Stimulated activated CD4-positive, alpha-beta T cell treated with anti-CD3 and anti-CD28 coated beads, Interleukin-15, amount 100 ng/mL, for 24 hours (primary cell): ENCODE results near the gene ZNF264.
"Not testable (repeated sequence)": the region's sequence is repeated elsewhere in the genome, so short reads cannot be mapped to it uniquely, and the experiment has no call there.

Experiments
- DNase-seq: peaks from one replicate; pipeline ENCODE4 v3.0.0-alpha.2; 2020

ZNF264 gene

DNA sequence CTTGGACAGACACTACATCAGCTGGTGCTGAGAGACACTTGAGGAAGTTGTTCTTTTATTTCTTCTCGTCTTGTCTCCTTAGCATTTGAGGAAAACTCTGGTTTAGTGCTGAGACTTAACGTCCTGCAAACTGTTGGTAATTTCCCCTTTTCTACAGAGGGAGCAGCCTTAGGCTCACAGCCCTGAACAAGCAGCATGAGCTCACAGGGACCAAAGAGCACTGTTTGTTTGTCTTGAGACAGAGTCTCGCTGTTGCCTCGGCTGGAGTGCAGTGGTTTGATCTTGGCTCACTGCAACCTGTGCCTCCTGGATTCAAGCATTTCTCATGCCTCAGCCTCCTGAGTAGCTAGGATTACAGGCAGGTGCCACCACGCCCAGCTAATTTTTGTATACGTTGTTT lies 54.7 kb downstream of the ZNF264 start:
- DNase-seq = no peak

DNA sequence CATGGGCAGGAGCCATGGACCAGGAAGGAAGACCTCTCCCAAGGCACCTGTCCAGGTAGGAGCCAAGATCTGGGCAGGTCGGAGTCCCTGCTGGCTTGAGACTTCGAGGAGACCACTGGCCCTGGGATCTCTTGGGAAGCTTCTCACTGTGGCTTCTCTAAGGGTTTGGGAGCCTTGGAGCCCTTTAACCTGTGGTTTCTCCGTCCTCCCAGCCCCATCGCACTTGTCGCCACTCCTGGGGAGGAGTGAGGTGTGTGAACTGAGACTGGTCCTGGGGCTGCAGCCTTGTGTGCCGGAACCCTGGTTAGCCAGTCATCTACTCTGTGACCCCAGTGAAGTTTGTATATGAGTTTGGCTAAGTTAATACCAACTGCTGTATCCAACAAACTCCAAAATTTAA lies 57.3 kb downstream of the ZNF264 start:
- no peak for DNase-seq

DNA sequence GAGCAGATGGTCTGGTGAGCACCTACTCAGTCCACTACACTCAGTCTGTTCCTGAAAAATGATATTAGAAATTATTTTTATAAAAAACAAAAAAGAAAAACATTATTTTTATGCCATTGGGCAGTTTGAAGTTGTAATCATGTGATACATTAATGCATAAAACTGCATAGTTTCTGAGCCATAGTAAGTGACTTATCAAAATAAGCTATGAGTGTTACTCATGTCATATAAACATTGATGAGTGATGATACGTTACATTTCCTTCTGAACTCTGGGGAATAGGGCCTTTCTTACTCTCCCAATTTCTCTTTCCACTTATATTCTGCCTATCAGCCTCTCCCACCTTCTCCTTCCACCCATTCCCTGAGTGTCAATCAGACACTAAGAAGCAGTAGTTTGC lies 58.0 kb downstream of the ZNF264 start:
- DNase-seq = no peak

GRCh38 chr19:57253767-57254166 lies 62.5 kb downstream of the ZNF264 start:
- DNase-seq = not testable (repeated sequence)

DNA sequence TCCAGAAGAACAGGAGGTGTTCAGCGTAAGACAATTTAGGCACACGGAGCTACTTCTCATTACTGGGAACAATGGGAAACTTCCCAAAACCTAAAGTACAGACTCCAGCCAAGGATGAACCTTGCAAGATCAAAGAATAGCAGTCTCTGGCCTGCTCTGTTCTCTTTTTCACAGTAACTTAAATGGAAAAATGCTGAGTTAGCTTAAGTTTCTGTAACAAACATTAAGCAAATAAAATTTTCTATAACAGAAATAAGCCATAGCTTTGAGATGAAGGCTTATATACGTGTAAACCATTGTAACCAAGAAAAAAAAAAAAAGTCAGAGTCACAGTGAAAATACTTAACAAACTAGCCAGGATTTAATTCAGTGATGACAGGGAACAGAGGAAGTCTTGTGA lies 70.7 kb downstream of the ZNF264 start:
- DNase-seq = no peak

- DNase-seq = no peak
Measured at GRCh38 chr19:57263244-57263741, 72.0 kb downstream of the ZNF264 start.

GRCh38 chr19:57267291-57267690 lies 76.0 kb downstream of the ZNF264 start:
- DNase-seq = no peak

DNA sequence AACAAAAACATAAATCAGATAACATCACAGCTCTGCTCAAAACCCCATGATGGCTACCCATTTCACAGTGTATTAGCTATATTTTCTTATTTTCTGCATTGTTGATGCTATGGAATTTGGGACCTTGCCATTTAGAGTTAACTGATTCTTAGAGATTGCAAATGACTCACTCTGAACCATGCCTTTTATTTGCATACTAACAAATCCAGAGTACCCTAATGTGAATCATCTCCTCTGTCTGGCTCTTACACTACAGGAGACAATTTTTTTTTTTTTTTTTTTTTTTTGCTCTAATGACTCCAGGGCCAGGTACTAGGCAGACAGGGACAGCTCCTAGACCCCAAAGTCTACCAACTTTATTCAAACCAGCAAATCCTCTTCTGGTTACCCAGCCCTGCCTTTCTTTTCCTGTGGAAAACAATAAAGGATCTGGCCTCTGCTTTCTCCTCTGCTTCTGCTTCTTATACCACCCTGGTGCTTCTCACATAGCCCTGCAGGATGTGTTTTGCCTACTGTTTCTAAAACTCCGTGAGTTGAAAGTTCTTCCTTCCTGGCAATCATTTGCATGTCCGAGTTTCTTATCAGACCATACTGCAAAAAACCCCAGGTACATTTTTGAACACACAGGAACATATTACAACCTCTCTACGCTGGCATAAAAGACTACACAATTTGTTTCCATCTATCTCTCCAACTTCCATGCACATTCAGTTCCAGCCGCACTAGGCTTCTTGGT lies 78.4 kb downstream of the ZNF264 start:
- DNase-seq = no peak

- DNase-seq = no peak
Measured at GRCh38 chr19:57271280-57271679, 80.0 kb downstream of the ZNF264 start.
